ENCODE data around the gene ASTN2.

The ASTN2 gene

DNA sequence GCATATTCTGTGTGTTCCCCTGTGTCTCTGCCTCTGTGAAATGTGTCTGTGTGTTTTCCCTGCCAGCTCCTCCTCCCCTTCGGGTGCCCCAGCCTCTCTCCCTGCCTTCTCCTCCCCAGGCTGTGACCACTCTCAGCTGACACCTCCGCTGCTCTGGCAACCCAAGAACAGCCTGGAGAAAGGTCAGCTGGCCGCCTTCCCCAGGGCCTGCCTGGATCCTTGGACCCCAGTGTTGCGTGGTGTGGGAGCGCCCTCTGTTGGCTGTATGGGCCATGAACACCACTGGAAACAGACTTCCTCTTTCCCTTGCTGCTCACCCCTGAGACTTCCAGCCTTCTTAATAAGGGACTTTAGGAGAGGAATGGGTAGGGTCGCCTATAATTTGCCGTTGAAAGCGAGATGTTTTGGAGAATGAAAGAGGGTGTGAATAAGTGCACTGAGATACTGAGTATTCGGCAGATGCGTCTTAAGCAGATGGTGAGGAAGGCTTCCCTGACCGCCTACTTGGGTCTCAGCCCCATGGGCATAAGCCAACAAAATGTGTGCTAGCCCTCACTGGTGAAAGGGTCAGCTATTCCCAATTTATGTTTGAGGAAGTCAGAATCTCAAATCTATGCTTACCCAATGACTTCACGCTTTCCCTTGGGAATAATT, 842.6 kb downstream of the ASTN2 start:
- no peaks in the 10 kb centered on the region for H4K20me1 ChIP-seq (ENCODE audit: insufficient read depth)
- H3K27ac ChIP-seq: no peak overlapping the region
- no peaks in the 10 kb centered on the region for H3K79me2 ChIP-seq (ENCODE audit: insufficient read depth, low read depth)
- no peaks in the 10 kb centered on the region for H3K4me1 ChIP-seq (ENCODE audit: low read depth, poor library complexity, severe bottlenecking)
- no peak overlapping the region for H2AFZ ChIP-seq (ENCODE audit: low read depth)
- no peaks in the 10 kb centered on the region for H3K27me3 ChIP-seq (ENCODE audit: insufficient read depth, low read depth)
- TF ChIP-seq, protein P1, sequence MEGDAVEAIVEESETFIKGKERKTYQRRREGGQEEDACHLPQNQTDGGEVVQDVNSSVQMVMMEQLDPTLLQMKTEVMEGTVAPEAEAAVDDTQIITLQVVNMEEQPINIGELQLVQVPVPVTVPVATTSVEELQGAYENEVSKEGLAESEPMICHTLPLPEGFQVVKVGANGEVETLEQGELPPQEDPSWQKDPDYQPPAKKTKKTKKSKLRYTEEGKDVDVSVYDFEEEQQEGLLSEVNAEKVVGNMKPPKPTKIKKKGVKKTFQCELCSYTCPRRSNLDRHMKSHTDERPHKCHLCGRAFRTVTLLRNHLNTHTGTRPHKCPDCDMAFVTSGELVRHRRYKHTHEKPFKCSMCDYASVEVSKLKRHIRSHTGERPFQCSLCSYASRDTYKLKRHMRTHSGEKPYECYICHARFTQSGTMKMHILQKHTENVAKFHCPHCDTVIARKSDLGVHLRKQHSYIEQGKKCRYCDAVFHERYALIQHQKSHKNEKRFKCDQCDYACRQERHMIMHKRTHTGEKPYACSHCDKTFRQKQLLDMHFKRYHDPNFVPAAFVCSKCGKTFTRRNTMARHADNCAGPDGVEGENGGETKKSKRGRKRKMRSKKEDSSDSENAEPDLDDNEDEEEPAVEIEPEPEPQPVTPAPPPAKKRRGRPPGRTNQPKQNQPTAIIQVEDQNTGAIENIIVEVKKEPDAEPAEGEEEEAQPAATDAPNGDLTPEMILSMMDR (conservative IDR thresholded peaks at IDR 0.05; ENCODE audit: low read depth, low read length): peak; percentile 68
- H3K4me3 ChIP-seq (IDR thresholded peaks at IDR 0.05; ENCODE audit: insufficient read depth, low read depth, low read length): no peak overlapping the region
- H3K9ac ChIP-seq: no peak overlapping the region
- no peak overlapping the region for H3K4me2 ChIP-seq
- H3K36me3 ChIP-seq (ENCODE audit: insufficient read depth): no peaks in the 10 kb centered on the region

DNA sequence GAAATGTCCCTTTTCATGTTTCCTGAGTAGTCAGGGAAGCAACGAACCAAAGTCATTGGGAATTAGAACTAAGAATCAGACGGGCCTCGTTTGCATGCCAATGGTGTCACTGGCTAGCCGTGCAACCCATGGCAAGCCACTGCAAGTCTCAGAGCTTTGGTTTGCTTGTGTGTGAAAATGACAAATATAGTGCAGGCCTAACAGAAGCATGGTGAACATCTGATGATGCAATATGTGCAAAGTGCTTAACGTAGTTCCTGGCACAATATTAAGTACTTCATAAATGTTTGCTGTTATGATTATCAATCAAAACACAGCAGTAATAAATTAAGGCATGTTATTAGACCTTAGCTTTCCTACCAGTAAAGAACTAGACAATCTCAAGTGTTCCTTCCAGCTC, 845.7 kb downstream of the ASTN2 start:
- Histone ChIP-seq H3K4me3 (IDR thresholded peaks at IDR 0.05; ENCODE audit: insufficient read depth, low read depth, low read length) (no peak overlapping the region), H4K20me1 (ENCODE audit: insufficient read depth) (no peaks in the 10 kb centered on the region), H2AFZ (ENCODE audit: low read depth) (no peak overlapping the region), H3K36me3 (ENCODE audit: insufficient read depth) (no peaks in the 10 kb centered on the region), H3K4me1 (ENCODE audit: low read depth, poor library complexity, severe bottlenecking) (no peaks in the 10 kb centered on the region), H3K9ac (no peak overlapping the region), H3K79me2 (ENCODE audit: insufficient read depth, low read depth) (no peaks in the 10 kb centered on the region), H3K27me3 (ENCODE audit: insufficient read depth, low read depth) (no peaks in the 10 kb centered on the region), H3K4me2 (no peak overlapping the region), H3K27ac (no peak overlapping the region)
- TF ChIP-seq, protein P1 (conservative IDR thresholded peaks at IDR 0.05; ENCODE audit: low read depth, low read length): no peak

DNA sequence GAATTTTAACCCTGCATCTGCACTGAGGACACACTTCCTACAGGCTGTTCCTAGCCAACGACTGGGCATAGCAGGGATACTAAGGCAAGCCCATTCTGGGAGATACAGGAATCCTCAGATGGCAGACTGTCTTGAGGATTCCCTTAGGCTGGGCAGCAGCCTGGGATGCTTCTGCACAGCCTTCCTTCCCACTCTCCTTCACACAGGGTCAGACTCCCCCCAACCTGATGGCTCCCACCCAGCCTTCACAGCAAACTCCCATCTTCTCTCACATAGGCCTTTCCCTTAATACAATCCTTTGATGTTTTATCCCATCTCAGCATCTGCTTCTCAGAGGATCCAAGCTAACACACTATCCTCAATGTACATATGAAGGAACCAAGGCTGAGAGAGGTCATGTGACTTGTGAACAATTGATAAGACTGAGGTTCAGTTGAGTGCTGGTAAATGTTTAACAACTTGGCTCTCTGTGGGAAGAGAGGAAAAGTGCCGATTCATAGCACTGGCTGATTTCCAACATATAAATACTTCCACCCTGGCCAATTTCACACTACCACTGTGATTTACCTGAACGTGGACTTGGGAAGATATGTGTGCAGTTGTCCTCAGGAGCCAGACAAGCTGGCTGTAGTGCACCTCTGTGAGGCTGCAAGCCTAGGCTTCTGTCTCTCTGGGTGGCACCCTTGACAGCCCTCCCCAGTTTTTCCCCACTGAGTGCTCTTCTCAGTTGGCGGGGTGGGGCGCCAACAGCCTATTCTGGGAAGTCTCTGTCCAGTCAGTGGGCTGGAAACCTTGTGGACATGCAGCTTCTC, 848.0 kb downstream of the ASTN2 start:
- Histone ChIP-seq H3K79me2 (ENCODE audit: insufficient read depth, low read depth) (no peaks in the 10 kb centered on the region), H3K4me1 (ENCODE audit: low read depth, poor library complexity, severe bottlenecking) (no peaks in the 10 kb centered on the region), H3K27ac (no peak overlapping the region), H2AFZ (ENCODE audit: low read depth) (no peak overlapping the region), H3K9ac (no peak overlapping the region), H3K36me3 (ENCODE audit: insufficient read depth) (no peaks in the 10 kb centered on the region), H3K4me3 (IDR thresholded peaks at IDR 0.05; ENCODE audit: insufficient read depth, low read depth, low read length) (no peak overlapping the region), H3K27me3 (ENCODE audit: insufficient read depth, low read depth) (no peaks in the 10 kb centered on the region), H3K4me2 (no peak overlapping the region), H4K20me1 (ENCODE audit: insufficient read depth) (no peaks in the 10 kb centered on the region)
- TF ChIP-seq, protein P1 (conservative IDR thresholded peaks at IDR 0.05; ENCODE audit: low read depth, low read length): no peak

DNA sequence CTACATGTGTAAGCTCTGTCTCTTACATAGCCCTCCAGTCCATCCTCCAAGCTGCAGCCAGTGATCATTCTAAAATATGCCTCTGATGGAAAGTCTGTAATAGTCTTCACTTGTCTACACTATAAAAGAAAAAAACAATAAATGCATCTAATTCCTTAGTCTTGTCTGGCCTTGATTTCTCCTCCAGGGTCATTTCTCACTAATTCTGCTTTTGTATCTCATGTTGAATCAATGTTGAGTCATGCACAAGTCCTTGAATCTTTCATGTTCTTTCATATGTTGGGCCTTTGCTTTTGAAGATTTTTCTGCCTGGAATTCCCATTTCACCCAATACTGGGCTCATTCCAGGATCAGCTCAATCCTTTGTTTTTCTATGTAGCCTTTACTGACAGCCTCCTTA, 848.9 kb downstream of the ASTN2 start:
- H3K27ac ChIP-seq: no peak overlapping the region
- no peak overlapping the region for H3K9ac ChIP-seq
- H3K4me2 ChIP-seq: no peak overlapping the region
- H4K20me1 ChIP-seq (ENCODE audit: insufficient read depth): no peaks in the 10 kb centered on the region
- H3K36me3 ChIP-seq (ENCODE audit: insufficient read depth): no peaks in the 10 kb centered on the region
- TF ChIP-seq, protein P1 (conservative IDR thresholded peaks at IDR 0.05; ENCODE audit: low read depth, low read length): no peak
- no peak overlapping the region for H2AFZ ChIP-seq (ENCODE audit: low read depth)
- H3K4me1 ChIP-seq (ENCODE audit: low read depth, poor library complexity, severe bottlenecking): no peaks in the 10 kb centered on the region
- no peak overlapping the region for H3K4me3 ChIP-seq (IDR thresholded peaks at IDR 0.05; ENCODE audit: insufficient read depth, low read depth, low read length)
- H3K79me2 ChIP-seq (ENCODE audit: insufficient read depth, low read depth): no peaks in the 10 kb centered on the region
- H3K27me3 ChIP-seq (ENCODE audit: insufficient read depth, low read depth): no peaks in the 10 kb centered on the region
